ENCODE results near the gene ZNF217.

- TF ChIP-seq REST (IDR thresholded peaks at IDR 0.05; ENCODE audit: low read depth) (no peak), RAD21 (IDR thresholded peaks at IDR 0.05; ENCODE audit: low read depth) (no peak), CREB1 (IDR thresholded peaks at IDR 0.05; ENCODE audit: low read depth) (no peak), MAX (IDR thresholded peaks at IDR 0.05) (no peak), ZBTB7A (IDR thresholded peaks at IDR 0.05; ENCODE audit: low read depth) (no peak)
These were observed 31.9 kb upstream of the ZNF217 start for GRCh38 chr20:53625311-53626129.

Data from Ishikawa (cell line).